Measurements from ENCODE around the gene CMTM2.

Gene CMTM2

DNA sequence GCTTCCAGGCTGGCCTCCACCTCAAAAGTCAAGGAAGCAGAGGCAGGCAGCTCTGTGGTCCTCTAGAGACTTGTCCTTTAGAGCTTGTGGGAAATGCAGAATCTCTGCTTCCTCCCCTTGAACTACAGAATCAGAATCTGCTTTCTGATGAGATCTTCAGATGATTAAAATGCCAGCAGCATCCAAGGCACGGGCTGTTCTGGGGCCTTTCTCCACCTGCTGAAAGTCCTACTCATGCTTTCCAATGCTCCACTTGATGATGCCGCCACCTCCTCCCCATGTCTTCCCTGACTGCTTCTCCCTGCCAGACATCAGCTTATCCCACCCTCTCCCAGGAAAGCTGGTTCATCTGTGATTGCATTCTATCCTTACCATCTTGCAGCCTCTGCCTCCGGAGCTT, 58.5 kb downstream of the CMTM2 start:
- no peak for DNase-seq
